HepG2 (cell line): ENCODE results near the gene CABLES2.

Experiments
- POLR2AphosphoS5 ChIP-seq: IDR thresholded peaks from 2 replicates; pipeline ENCODE4 v1.6.1; 2012; ENCODE audit warnings: low read depth, low read length
- TCF7L2 ChIP-seq: IDR thresholded peaks from 2 replicates; pipeline ENCODE4 v1.6.1; 2011; ENCODE audit warnings: mild to moderate bottlenecking, low read depth, low read length, moderate library complexity
- TF ChIP-seq, protein P1 (sequence below): sonication (generic); formaldehyde crosslinking; IDR thresholded peaks from 2 replicates; pipeline ENCODE4 v1.5.0; 2020; ENCODE audit warnings: mild to moderate bottlenecking, missing genetic modification reagents, moderate library complexity

- TF ChIP-seq POLR2AphosphoS5 (no peak), TCF7L2 (no peak)
- TF ChIP-seq, protein P1, sequence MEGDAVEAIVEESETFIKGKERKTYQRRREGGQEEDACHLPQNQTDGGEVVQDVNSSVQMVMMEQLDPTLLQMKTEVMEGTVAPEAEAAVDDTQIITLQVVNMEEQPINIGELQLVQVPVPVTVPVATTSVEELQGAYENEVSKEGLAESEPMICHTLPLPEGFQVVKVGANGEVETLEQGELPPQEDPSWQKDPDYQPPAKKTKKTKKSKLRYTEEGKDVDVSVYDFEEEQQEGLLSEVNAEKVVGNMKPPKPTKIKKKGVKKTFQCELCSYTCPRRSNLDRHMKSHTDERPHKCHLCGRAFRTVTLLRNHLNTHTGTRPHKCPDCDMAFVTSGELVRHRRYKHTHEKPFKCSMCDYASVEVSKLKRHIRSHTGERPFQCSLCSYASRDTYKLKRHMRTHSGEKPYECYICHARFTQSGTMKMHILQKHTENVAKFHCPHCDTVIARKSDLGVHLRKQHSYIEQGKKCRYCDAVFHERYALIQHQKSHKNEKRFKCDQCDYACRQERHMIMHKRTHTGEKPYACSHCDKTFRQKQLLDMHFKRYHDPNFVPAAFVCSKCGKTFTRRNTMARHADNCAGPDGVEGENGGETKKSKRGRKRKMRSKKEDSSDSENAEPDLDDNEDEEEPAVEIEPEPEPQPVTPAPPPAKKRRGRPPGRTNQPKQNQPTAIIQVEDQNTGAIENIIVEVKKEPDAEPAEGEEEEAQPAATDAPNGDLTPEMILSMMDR (CRISPR knock-in tag) = no peak
Measured at GRCh38 chr20:62393830-62394229, 13.3 kb downstream of the CABLES2 start.
